ENCODE measurements around the gene RAP2A.

- TF ChIP-seq POLR2AphosphoS5 (IDR thresholded peaks at IDR 0.05) (no peak), POLR2A (IDR thresholded peaks at IDR 0.05) (no peak), CTCF (IDR thresholded peaks at IDR 0.05) (no peak), EP300 (IDR thresholded peaks at IDR 0.05) (no peak)
Observed at GRCh38 chr13:97490702-97491307, 56.8 kb downstream of the RAP2A start.

Data from suprapubic skin (tissue), 4 donors.